ENCODE data around the gene FOXO1. TPM values are rescaled to one million over a fixed set of nuclear protein-coding genes. Genes with fewer than 3 reads are reported as not detected.
"Not testable (repeated sequence)": the region's sequence is repeated elsewhere in the genome, so short reads cannot be mapped to it uniquely, and the experiment has no call there.

FOXO1 gene
- total and polyA plus RNA-seq, 2 donors, result 23.2 to 23.7 TPM

- DNase-seq (ENCODE audit: extremely low spot score), result no peak
- no peak overlapping the region for H3K4me3 ChIP-seq (ENCODE audit: low read depth, low read length)
- H3K4me1 ChIP-seq (ENCODE audit: insufficient read depth), result no peaks in the 10 kb centered on the region
Measured at GRCh38 chr13:40673414-40673813, 7.0 kb upstream of the FOXO1 start.

DNA sequence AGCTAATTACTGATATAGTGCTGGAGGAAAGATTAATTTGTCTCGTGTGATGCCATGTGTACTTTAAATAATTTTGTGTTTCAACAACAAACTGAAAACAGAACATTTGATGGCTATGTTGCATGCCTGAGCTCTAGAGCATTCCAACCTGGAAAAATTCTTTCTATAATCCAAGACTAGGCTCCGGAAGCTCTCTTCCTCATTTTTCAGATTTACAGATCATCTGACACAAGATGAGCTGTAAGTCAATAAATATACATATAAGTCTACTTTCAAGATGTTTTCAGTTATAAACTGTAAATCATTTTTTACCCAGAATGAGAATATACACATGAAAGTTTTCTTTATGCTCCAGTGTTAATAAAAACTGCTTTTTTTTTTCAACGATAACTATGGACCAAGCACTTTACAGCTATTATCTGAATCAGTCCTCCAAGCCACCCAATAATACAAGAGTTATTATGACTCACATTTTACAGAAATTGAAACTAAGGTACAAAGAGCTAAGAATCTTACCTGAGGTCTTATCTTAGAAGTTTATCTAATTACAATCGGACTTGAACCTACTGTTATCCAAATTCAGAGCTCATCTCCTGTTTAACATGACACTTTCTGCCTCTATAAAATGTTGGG lies 6.4 kb upstream of the FOXO1 start:
- no peak for DNase-seq (ENCODE audit: extremely low spot score)
- no peak overlapping the region for H3K4me3 ChIP-seq (ENCODE audit: low read depth, low read length)
- no peaks in the 10 kb centered on the region for H3K4me1 ChIP-seq (ENCODE audit: insufficient read depth)
- 52% methylated on average over 4 of the region's 4 CpGs for WGBS
- no peak overlapping the region for H3K27ac ChIP-seq (ENCODE audit: low read depth)
- H3K36me3 ChIP-seq (ENCODE audit: insufficient read depth), result no peaks in the 10 kb centered on the region

More at GRCh38 chr13:40673414-40673813, 7.0 kb upstream of the FOXO1 start:
- Histone ChIP-seq H3K27ac (ENCODE audit: low read depth) (no peak overlapping the region), H3K36me3 (ENCODE audit: insufficient read depth) (no peaks in the 10 kb centered on the region)

- Histone ChIP-seq H3K27ac (ENCODE audit: low read depth) (no peak overlapping the region), H3K36me3 (ENCODE audit: insufficient read depth) (no peaks in the 10 kb centered on the region), H3K4me3 (ENCODE audit: low read depth, low read length) (no peak overlapping the region), H3K4me1 (ENCODE audit: insufficient read depth) (no peaks in the 10 kb centered on the region)
- no peak for DNase-seq (ENCODE audit: extremely low spot score)
- WGBS, result 50% methylated on average over 1 of the region's 1 CpG
Measured at GRCh38 chr13:40671956-40672764, 5.7 kb upstream of the FOXO1 start.

DNA sequence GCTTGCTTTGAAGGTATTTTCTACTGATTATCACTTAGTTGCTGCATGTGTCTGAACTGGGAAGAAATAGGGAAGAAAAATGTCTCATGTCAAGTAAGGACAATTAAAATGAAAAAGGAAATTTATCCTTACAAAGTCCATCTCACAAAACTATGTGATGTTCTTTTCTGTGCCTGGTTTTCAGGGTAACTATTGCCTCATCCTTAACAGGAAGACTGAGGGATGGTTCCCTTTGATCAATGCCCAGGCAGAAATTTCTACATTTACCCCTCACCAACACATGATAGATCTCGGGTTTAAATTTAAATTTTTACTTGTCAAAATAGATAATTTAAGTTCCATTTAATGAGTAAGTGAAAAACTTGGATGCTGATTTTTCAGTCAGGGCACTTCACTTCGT lies 3.9 kb upstream of the FOXO1 start:
- H3K36me3 ChIP-seq (ENCODE audit: insufficient read depth), result no peaks in the 10 kb centered on the region
- no peaks in the 10 kb centered on the region for H3K4me1 ChIP-seq (ENCODE audit: insufficient read depth)
- 88% methylated on average over 2 of the region's 2 CpGs for WGBS
- DNase-seq (ENCODE audit: extremely low spot score), result no peak
- H3K27ac ChIP-seq (ENCODE audit: low read depth), result no peak overlapping the region
- H3K4me3 ChIP-seq (ENCODE audit: low read depth, low read length), result no peak overlapping the region

GRCh38 chr13:40668335-40668734 lies 1.9 kb upstream of the FOXO1 start:
- H3K4me1 ChIP-seq (ENCODE audit: insufficient read depth), result no peaks in the 10 kb centered on the region
- no peaks in the 10 kb centered on the region for H3K36me3 ChIP-seq (ENCODE audit: insufficient read depth)
- H3K27ac ChIP-seq (ENCODE audit: low read depth), result no peak overlapping the region
- no peak overlapping the region for H3K4me3 ChIP-seq (ENCODE audit: low read depth, low read length)
- WGBS, result 45% methylated on average over 11 of the region's 11 CpGs
- no peak for DNase-seq (ENCODE audit: extremely low spot score)

- H3K4me3 ChIP-seq (ENCODE audit: low read depth, low read length), result peak overlapping the region; percentile 92
- 45% methylated on average over 5 of the region's 5 CpGs for WGBS
- no peaks in the 10 kb centered on the region for H3K36me3 ChIP-seq (ENCODE audit: insufficient read depth)
- no peaks in the 10 kb centered on the region for H3K4me1 ChIP-seq (ENCODE audit: insufficient read depth)
- DNase-seq (ENCODE audit: extremely low spot score), result no peak
- H3K27ac ChIP-seq (ENCODE audit: low read depth), result no peak overlapping the region
Measured at GRCh38 chr13:40667622-40667978, 1.2 kb upstream of the FOXO1 start.

GRCh38 chr13:40666933-40667621 lies 636 bp upstream of the FOXO1 start:
- Histone ChIP-seq H3K36me3 (ENCODE audit: insufficient read depth) (no peaks in the 10 kb centered on the region), H3K4me1 (ENCODE audit: insufficient read depth) (no peaks in the 10 kb centered on the region), H3K27ac (ENCODE audit: low read depth) (peak overlapping the region; percentile 74), H3K4me3 (ENCODE audit: low read depth, low read length) (peak overlapping the region; percentile 92)
- 2% methylated on average over 67 of the region's 67 CpGs for WGBS
- DNase-seq (ENCODE audit: extremely low spot score), result no peak

GRCh38 chr13:40665126-40666044 lies 1.1 kb downstream of the FOXO1 start:
- WGBS, result under 1% methylated on average over 117 of the region's 117 CpGs
- H3K36me3 ChIP-seq (ENCODE audit: insufficient read depth), result no peaks in the 10 kb centered on the region
- H3K4me1 ChIP-seq (ENCODE audit: insufficient read depth), result no peaks in the 10 kb centered on the region
- H3K27ac ChIP-seq (ENCODE audit: low read depth), result peak overlapping the region; percentile 98
- DNase-seq (ENCODE audit: extremely low spot score), result no peak
- H3K4me3 ChIP-seq (ENCODE audit: low read depth, low read length), result peak overlapping the region; percentile 92

DNA sequence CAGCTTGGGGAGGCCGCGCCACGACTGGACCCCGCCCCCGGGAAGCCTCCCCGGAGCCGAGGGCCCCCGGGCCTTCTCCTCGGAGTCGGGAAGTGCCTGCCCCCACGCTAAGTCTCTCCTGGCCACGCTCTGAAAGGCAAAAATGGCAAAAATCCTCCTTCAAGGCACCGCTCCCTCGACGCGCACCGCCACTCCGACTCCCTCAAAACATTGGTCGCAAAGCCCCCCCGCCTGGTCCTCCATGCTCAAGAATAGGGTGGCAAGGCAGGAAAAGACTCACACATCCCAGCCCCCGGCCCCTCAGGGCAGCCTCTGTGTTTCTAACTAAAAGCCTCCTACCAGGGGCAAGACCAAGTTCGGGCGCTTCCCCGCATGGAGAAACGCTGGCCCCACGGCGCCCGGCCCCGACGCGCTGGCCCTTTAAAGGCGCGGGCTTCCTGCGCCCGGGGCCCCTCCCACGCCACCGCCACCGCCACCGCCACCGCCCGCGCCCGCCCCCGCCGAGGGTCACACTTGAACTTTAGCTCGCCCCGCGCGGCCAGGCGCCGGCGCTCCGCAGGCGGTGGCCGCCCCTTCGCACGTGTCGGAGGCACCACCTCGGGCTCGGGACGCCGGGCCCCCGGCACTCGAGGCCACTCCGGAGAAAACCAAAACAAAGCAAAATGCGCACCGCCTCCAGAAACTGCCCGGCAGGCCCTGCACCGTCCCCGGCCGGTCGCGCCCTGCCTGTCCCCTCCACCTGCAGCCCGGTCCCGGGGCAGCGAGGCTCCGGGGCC lies 1.9 kb downstream of the FOXO1 start:
- Histone ChIP-seq H3K4me3 (ENCODE audit: low read depth, low read length) (peak overlapping the region; percentile 92), H3K4me1 (ENCODE audit: insufficient read depth) (no peaks in the 10 kb centered on the region), H3K36me3 (ENCODE audit: insufficient read depth) (no peaks in the 10 kb centered on the region), H3K27ac (ENCODE audit: low read depth) (peak overlapping the region; percentile 98)
- DNase-seq (ENCODE audit: extremely low spot score), result no peak
- WGBS, result under 1% methylated on average over 77 of the region's 77 CpGs

GRCh38 chr13:40664100-40664349 lies 2.4 kb downstream of the FOXO1 start:
- 20% methylated on average over 17 of the region's 17 CpGs for WGBS
- H3K36me3 ChIP-seq (ENCODE audit: insufficient read depth); H3K4me1 ChIP-seq (ENCODE audit: insufficient read depth); DNase-seq (ENCODE audit: extremely low spot score): not testable (repeated sequence)
- Histone ChIP-seq H3K4me3 (ENCODE audit: low read depth, low read length) (peak overlapping the region; percentile 92), H3K27ac (ENCODE audit: low read depth) (peak overlapping the region; percentile 98)

- Histone ChIP-seq H3K4me3 (ENCODE audit: low read depth, low read length) (no peak overlapping the region), H3K27ac (ENCODE audit: low read depth) (no peak overlapping the region), H3K36me3 (ENCODE audit: insufficient read depth) (no peaks in the 10 kb centered on the region), H3K4me1 (ENCODE audit: insufficient read depth) (no peaks in the 10 kb centered on the region)
- no peak for DNase-seq (ENCODE audit: extremely low spot score)
Measured at GRCh38 chr13:40662866-40663265, 3.6 kb downstream of the FOXO1 start.

DNA sequence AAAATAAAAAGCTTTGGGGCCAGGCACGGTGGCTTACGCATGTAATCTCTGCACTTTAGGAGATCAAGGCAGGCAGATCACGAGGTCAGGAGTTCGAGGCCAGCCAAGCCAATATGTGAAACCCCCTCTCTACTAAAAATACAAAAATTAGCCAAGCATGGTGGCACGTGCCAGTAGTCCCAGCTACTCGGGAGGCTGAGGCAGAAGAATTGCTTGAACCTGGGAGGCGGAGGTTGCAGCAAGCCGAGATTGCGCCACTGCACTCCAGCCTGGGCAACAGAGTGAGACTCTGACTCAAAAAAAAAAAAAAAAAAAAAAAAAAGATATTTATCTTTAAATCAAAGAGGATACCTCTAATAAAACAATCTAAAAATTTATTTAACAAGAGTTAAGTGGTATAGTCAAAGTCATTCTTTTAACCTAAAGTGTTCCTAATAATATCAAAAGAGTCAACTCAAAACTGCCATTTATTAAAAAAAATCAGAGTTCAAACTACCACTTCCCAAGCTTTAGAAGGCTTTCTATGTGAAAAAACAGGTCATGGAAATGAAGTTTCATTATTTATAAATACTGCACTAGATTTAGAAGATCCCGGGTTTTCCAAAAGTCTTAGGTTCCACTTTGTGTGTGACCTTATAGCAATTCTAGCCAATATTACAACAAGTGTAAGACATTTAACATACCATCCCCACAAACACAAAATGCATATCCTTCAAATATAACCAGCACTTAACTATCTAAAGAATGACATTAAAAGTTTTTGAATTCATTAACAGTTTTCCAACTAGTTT lies 4.4 kb downstream of the FOXO1 start:
- Histone ChIP-seq H3K36me3 (ENCODE audit: insufficient read depth) (no peaks in the 10 kb centered on the region), H3K27ac (ENCODE audit: low read depth) (no peak overlapping the region), H3K4me3 (ENCODE audit: low read depth, low read length) (no peak overlapping the region), H3K4me1 (ENCODE audit: insufficient read depth) (no peaks in the 10 kb centered on the region)
- no peak for DNase-seq (ENCODE audit: extremely low spot score)
- WGBS, result 86% methylated on average over 10 of the region's 10 CpGs

All from urinary bladder (tissue), 4 donors.